Bronchial epithelial cell (primary cell): ENCODE measurements around the gene BLCAP. TPM values are rescaled to one million over a fixed set of nuclear protein-coding genes. Genes with fewer than 3 reads are reported as not detected.
"Not testable (repeated sequence)": the region's sequence is repeated elsewhere in the genome, so short reads cannot be mapped to it uniquely, and the experiment has no call there.

Experiments
- DNase-seq: peaks from one replicate; pipeline ENCODE4 v3.0.0-alpha.2; 2010; ENCODE audit warnings: low read depth
- FAIRE-seq: peaks from 2 replicates; lab custom pipeline; 2011; peaks lifted over from hg19 to GRCh38; lab: Jason Lieb, UNC
- H3K27me3 ChIP-seq: 2 replicates; pipeline ENCODE4 v1.5.1; 2011; ENCODE audit warnings: low read length; ENCODE audit not compliant: control insufficient read depth, insufficient read depth
- H3K36me3 ChIP-seq: 2 replicates; pipeline ENCODE4 v1.5.1; 2011; ENCODE audit warnings: low read length; ENCODE audit not compliant: control insufficient read depth, insufficient read depth
- H3K4me3 ChIP-seq: 2 replicates; pipeline ENCODE4 v1.5.1; 2011; ENCODE audit warnings: mild to moderate bottlenecking, low read depth, low read length, control low read depth
- total RNA-seq: library from RNA; depleted of rRNA; stranded (reverse); fragments of >200 nt; gene quantifications from 2 replicates; pipeline ENCODE4 v1.2.1, GENCODE V29; 2014
- TF ChIP-seq, protein P1 (sequence below): IDR thresholded peaks from 2 replicates; pipeline ENCODE4 v1.5.1; 2011; ENCODE audit warnings: mild to moderate bottlenecking, moderate library complexity, low read length, control low read depth, inconsistent platforms; ENCODE audit not compliant: insufficient read depth, severe bottlenecking

BLCAP gene
- total RNA-seq, 1 donor from 2014 or later: 75.3 TPM

DNA sequence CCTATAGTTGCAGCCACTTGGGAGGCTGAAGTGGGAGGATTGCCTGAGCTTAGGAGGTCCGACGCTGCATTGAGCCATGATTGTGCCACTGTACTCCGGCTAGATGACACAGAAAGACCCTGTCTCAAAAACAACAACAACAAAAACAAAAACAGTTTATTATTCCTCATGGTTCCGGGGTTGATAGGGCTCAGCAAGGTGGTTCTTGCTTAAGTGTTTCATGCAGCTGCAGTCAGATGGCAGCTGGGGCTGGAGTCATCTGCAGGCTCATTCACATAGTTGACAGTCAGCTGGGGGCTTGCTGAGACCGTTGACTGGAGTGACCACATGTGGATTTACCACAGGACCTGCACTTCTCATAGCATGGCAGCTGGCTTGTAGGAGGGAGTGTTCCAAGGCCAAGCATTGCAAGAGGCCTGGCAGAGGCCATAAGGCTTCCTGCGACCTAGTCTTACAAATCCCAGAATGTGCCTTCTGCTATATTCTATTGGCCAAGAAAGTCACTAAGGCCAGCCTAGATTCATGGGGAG, 35.5 kb downstream of the BLCAP start:
- peak; percentile 66 for FAIRE-seq
- no peaks in the 10 kb centered on the region for H3K27me3 ChIP-seq
- DNase-seq: no peak
- peaks cover 3% of the 10 kb centered on the region for H3K36me3 ChIP-seq
- TF ChIP-seq, protein P1, sequence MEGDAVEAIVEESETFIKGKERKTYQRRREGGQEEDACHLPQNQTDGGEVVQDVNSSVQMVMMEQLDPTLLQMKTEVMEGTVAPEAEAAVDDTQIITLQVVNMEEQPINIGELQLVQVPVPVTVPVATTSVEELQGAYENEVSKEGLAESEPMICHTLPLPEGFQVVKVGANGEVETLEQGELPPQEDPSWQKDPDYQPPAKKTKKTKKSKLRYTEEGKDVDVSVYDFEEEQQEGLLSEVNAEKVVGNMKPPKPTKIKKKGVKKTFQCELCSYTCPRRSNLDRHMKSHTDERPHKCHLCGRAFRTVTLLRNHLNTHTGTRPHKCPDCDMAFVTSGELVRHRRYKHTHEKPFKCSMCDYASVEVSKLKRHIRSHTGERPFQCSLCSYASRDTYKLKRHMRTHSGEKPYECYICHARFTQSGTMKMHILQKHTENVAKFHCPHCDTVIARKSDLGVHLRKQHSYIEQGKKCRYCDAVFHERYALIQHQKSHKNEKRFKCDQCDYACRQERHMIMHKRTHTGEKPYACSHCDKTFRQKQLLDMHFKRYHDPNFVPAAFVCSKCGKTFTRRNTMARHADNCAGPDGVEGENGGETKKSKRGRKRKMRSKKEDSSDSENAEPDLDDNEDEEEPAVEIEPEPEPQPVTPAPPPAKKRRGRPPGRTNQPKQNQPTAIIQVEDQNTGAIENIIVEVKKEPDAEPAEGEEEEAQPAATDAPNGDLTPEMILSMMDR: no peak
- no peak overlapping the region for H3K4me3 ChIP-seq

- no peak for FAIRE-seq
- DNase-seq: no peak
- Histone ChIP-seq H3K27me3 (no peaks in the 10 kb centered on the region), H3K36me3 (peaks cover 1% of the 10 kb centered on the region), H3K4me3 (no peak overlapping the region)
- TF ChIP-seq, protein P1: no peak
Observed at GRCh38 chr20:37490663-37491350, 36.9 kb downstream of the BLCAP start.

DNA sequence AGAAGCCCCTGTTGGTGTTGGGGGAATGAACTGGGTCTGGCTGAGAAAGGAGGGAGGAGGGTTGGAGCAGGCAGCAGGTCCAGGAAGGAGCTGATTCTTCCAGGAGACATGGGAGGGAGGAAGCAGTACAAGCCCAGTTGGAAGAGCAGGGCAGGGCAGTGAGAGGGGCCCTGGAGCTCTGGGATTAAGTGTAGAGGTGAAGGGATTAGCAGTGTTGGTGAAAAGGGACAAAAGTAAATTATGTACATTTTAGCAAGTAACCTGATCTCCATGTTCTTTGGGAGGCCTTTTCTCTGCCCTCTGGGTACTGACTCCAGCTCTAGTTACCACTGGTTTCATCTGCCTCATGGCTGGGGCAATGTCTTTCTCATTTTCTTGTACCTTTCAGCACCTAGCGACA, 41.5 kb downstream of the BLCAP start:
- not testable (repeated sequence) for H3K27me3 ChIP-seq, DNase-seq, H3K36me3 ChIP-seq, H3K4me3 ChIP-seq
- peak; percentile 47 for FAIRE-seq

GRCh38 chr20:37484331-37484730, 43.3 kb downstream of the BLCAP start:
- Histone ChIP-seq H3K27me3 (peaks cover 7% of the 10 kb centered on the region), H3K4me3 (no peak overlapping the region), H3K36me3 (no peaks in the 10 kb centered on the region)
- DNase-seq (no peak), FAIRE-seq (peak; percentile 7)
- TF ChIP-seq, protein P1: no peak

- TF ChIP-seq, protein P1: no peak
- DNase-seq: no peak
- H3K4me3 ChIP-seq: no peak overlapping the region
- H3K36me3 ChIP-seq: no peaks in the 10 kb centered on the region
- peaks cover 14% of the 10 kb centered on the region for H3K27me3 ChIP-seq
- FAIRE-seq: no peak
Observed at GRCh38 chr20:37481610-37482009, 46.1 kb downstream of the BLCAP start.

GRCh38 chr20:37480919-37481318, 46.8 kb downstream of the BLCAP start:
- H3K36me3 ChIP-seq: no peaks in the 10 kb centered on the region
- peak; percentile 55 for FAIRE-seq
- H3K27me3 ChIP-seq: peaks cover 14% of the 10 kb centered on the region
- no peak overlapping the region for H3K4me3 ChIP-seq
- DNase-seq: no peak
- TF ChIP-seq, protein P1: no peak
